HepG2 (cell line): Measurements from ENCODE around the gene MRPS5. TPM values are rescaled to one million over a fixed set of nuclear protein-coding genes. Genes with fewer than 3 reads are reported as not detected.

Source experiments
- ATAC-seq: fragments of 200-7000 bp; cut with Tn5 transposase; 3 replicates; pipeline ENCODE4 v1.9.1; 2020; ENCODE audit warnings: mild to moderate bottlenecking, moderate library complexity
- BruUV-seq: library from RNA; stranded (reverse); fragments of 400-500 nt; replicated peaks from 2 replicates; lab custom pipeline; 2021; lab: Mats Ljungman, UMichigan
- CTCF ChIA-PET: fragments of 300-600 bp; formaldehyde crosslinking; extraction: SDS; loops from one replicate; lab custom pipeline; 2021; ENCODE audit warnings: low total read pairs, inconsistent platforms, low intra/inter-chr PET ratio; lab: Yijun Ruan, JAX
- POLR2A ChIA-PET: fragments of 350-600 bp; sonication (Branson Sonifier 250); formaldehyde crosslinking; loops from one replicate; lab custom pipeline; 2020; ENCODE audit warnings: antibody characterized with exemption, inconsistent platforms; lab: Yijun Ruan, JAX
- DNase-seq: peaks from one replicate; pipeline ENCODE4 v3.0.0-alpha.2; 2015; ENCODE audit warnings: low spot score
- FAIRE-seq: peaks from 3 replicates; lab custom pipeline; 2011; peaks lifted over from hg19 to GRCh38; lab: Jason Lieb, UNC
- H2AFZ ChIP-seq: one replicate; pipeline ENCODE4 v1.6.1; 2011; ENCODE audit warnings: low read length, inconsistent platforms
- H3K27ac ChIP-seq: fragments of 300-600 bp; 3 replicates; pipeline ENCODE4 v1.8.0; 2011; ENCODE audit warnings: mixed run types, mild to moderate bottlenecking, mixed read lengths, low read length, inconsistent platforms; ENCODE audit not compliant: insufficient read depth; ENCODE audit errors: extremely low read length
- H3K27me3 ChIP-seq, 2 experiments: fragments of 200-600 bp in 1 of 2; 2 replicates in 1 of 2; 3 replicates in 1 of 2; pipeline versions ENCODE4 v1.6.0 to v1.8.0; 2011; ENCODE audit warnings: low read length in 2 of 2, mild to moderate bottlenecking in 2 of 2, moderate library complexity in 2 of 2, inconsistent platforms in 1 of 2; ENCODE audit not compliant: insufficient read depth in 2 of 2, control insufficient read depth in 1 of 2
- H3K36me3 ChIP-seq, 2 experiments: fragments of 200-600 bp in 1 of 2; replicated peaks in 1 of 2; 2 replicates in 1 of 2; 3 replicates in 1 of 2; pipeline versions ENCODE4 v1.5.1 to v1.8.0; 2011; ENCODE audit warnings: low read length in 2 of 2, inconsistent platforms in 1 of 2; ENCODE audit not compliant: insufficient read depth in 2 of 2, control insufficient read depth in 1 of 2
- H3K4me1 ChIP-seq: 2 replicates; pipeline ENCODE4 v1.5.1; 2012; ENCODE audit warnings: low read length, inconsistent platforms; ENCODE audit not compliant: insufficient read depth
- H3K4me2 ChIP-seq: 2 replicates; pipeline ENCODE4 v1.6.0; 2011; ENCODE audit warnings: low read depth, low read length, inconsistent platforms
- H3K4me3 ChIP-seq, 3 experiments: fragments of 200-600 bp in 1 of 3; sonication (generic), shearing (Covaris generic) in 1 of 3; replicated peaks in 1 of 3; 2 replicates each; pipeline ENCODE4 v1.5.1; 2011 to 2016; ENCODE audit warnings: low read length in 3 of 3, inconsistent platforms in 2 of 3, low read depth in 2 of 3, mild to moderate bottlenecking in 2 of 3, control low read depth in 1 of 3, mixed read lengths in 1 of 3; ENCODE audit not compliant: insufficient read depth in 1 of 3
- H3K79me2 ChIP-seq: one replicate; pipeline ENCODE4 v1.6.1; 2011; ENCODE audit warnings: low read length, inconsistent platforms; ENCODE audit not compliant: insufficient read depth
- H3K9ac ChIP-seq: 2 replicates; pipeline ENCODE4 v1.6.0; 2011; ENCODE audit warnings: mild to moderate bottlenecking, low read depth, low read length, inconsistent platforms; ENCODE audit not compliant: insufficient read depth
- H3K9me3 ChIP-seq: 2 replicates; pipeline ENCODE4 v1.5.1; 2012; ENCODE audit warnings: mild to moderate bottlenecking, low read length
- H4K20me1 ChIP-seq: 2 replicates; pipeline ENCODE4 v1.6.0; 2011; ENCODE audit warnings: inconsistent platforms, mild to moderate bottlenecking, low read length, moderate library complexity; ENCODE audit not compliant: insufficient read depth
- ARID3A ChIP-seq: IDR thresholded peaks from 2 replicates; pipeline ENCODE4 v1.6.1; 2012; ENCODE audit warnings: low read depth, low read length, improper control_type of control experiment
- ATRX ChIP-seq: sonication (generic); formaldehyde crosslinking; IDR thresholded peaks from 2 replicates; pipeline ENCODE4 v1.4.0; 2020; ENCODE audit warnings: missing genetic modification reagents, borderline replicate concordance
- CBFB ChIP-seq: sonication (generic); formaldehyde crosslinking; IDR thresholded peaks from 2 replicates; pipeline ENCODE4 v1.4.0; 2020; ENCODE audit warnings: missing genetic modification reagents
- ELF3 ChIP-seq: IDR thresholded peaks from 2 replicates; pipeline ENCODE4 v1.6.1; 2016; ENCODE audit warnings: missing genetic modification reagents, missing compliant biosample characterization
- EZH2 ChIP-seq: conservative IDR thresholded peaks from 2 replicates; pipeline ENCODE4 v1.6.1; 2012; ENCODE audit warnings: mild to moderate bottlenecking, low read depth, low read length, moderate library complexity
- GRHL1 ChIP-seq: sonication (generic); formaldehyde crosslinking; conservative IDR thresholded peaks from 2 replicates; pipeline ENCODE4 v1.8.0; 2022; ENCODE audit warnings: missing genetic modification reagents
- ISL2 ChIP-seq: sonication (generic); formaldehyde crosslinking; IDR thresholded peaks from 2 replicates; pipeline ENCODE4 v1.5.0; 2020; ENCODE audit warnings: missing genetic modification reagents
- MED13 ChIP-seq: sonication (generic); formaldehyde crosslinking; IDR thresholded peaks from 2 replicates; pipeline ENCODE4 v1.5.0; 2020; ENCODE audit warnings: missing genetic modification reagents
- MLLT10 ChIP-seq: sonication (generic); formaldehyde crosslinking; IDR thresholded peaks from 2 replicates; pipeline ENCODE4 v1.4.0; 2020; ENCODE audit warnings: missing genetic modification reagents
- MTA1 ChIP-seq: sonication (generic); formaldehyde crosslinking; IDR thresholded peaks from 2 replicates; pipeline ENCODE4 v1.4.0; 2020; ENCODE audit warnings: missing genetic modification reagents, mild to moderate bottlenecking, borderline replicate concordance
- MTA3 ChIP-seq: sonication (generic); formaldehyde crosslinking; IDR thresholded peaks from 2 replicates; pipeline ENCODE4 v1.4.0; 2020; ENCODE audit warnings: missing genetic modification reagents
- PHB2 ChIP-seq: fragments of 450-650 bp; IDR thresholded peaks from 2 replicates; pipeline ENCODE4 v1.6.1; 2018; ENCODE audit not compliant: partially characterized antibody
- PRDM10 ChIP-seq: sonication (generic); formaldehyde crosslinking; IDR thresholded peaks from 2 replicates; pipeline ENCODE4 v1.4.0; 2020; ENCODE audit warnings: low read depth, missing genetic modification reagents
- SRSF4 ChIP-seq: fragments of 200-400 bp; formaldehyde crosslinking; IDR thresholded peaks from one replicate; pipeline ENCODE4 v1.6.1; 2018; ENCODE audit warnings: mild to moderate bottlenecking, low read depth, low read length, moderate library complexity; ENCODE audit not compliant: poor library complexity, severe bottlenecking
- THAP11 ChIP-seq: IDR thresholded peaks from 2 replicates; pipeline ENCODE4 v1.6.1; 2016; ENCODE audit warnings: missing biosample characterization, missing genetic modification reagents
- ZNF232 ChIP-seq: sonication (generic); formaldehyde crosslinking; IDR thresholded peaks from 2 replicates; pipeline ENCODE4 v1.4.0; 2020; ENCODE audit warnings: missing genetic modification reagents, borderline replicate concordance
- ZNF264 ChIP-seq: sonication (generic); formaldehyde crosslinking; IDR thresholded peaks from 2 replicates; pipeline ENCODE4 v1.4.0; 2020; ENCODE audit warnings: missing genetic modification reagents
- ZNF614 ChIP-seq: IDR thresholded peaks from 2 replicates; pipeline ENCODE4 v1.6.1; 2018; ENCODE audit warnings: missing biosample characterization, missing genetic modification reagents, inconsistent platforms, borderline replicate concordance
- ZNF644 ChIP-seq: IDR thresholded peaks from 2 replicates; pipeline ENCODE4 v1.6.1; 2016; ENCODE audit warnings: low read depth
- ZSCAN31 ChIP-seq: sonication (generic); formaldehyde crosslinking; IDR thresholded peaks from 2 replicates; pipeline ENCODE4 v1.5.0; 2020; ENCODE audit warnings: low read depth, mild to moderate bottlenecking, missing genetic modification reagents
- WGBS: methylation state at CpG from one replicate; pipeline ENCODE4 v1.1.6; 2017; ENCODE audit warnings: low lambda C conversion rate; 5-methylcytosine and 5-hydroxymethylcytosine counted together
- in situ Hi-C: cut with HindIII; loops from 2 replicates; pipeline ENCODE4 v1.10.0; 2017; ENCODE audit warnings: low pct_unique_long_range_greater_than_20kb; ENCODE audit not compliant: extremely low pct_ligation_motif_present
- intact Hi-C: fragments of 100-400 bp; cut with micrococcal nuclease; formaldehyde crosslinking; loops from one replicate; pipeline ENCODE4 v1.10.0; 2022; ENCODE audit not compliant: unreplicated experiment
- polyA plus RNA-seq, 8 experiments: library from polyadenylated mRNA; depleted of rRNA in 3 of 8; stranded (reverse) in 7 of 8; unstranded in 1 of 8; fragments of >200 nt; fragmentation: Illumina TruSeq in 4 of 8; extraction: Trizol in 4 of 8; gene quantifications; 2 replicates each; pipeline versions ENCODE4 v1.2.1 to v1.2.3, GENCODE V29; 2011 to 2016; ENCODE audit warnings: low read depth in 4 of 8, missing spikeins in 1 of 8, mixed read lengths in 1 of 8; ENCODE audit not compliant: insufficient read depth in 1 of 8
- total RNA-seq, 5 experiments: library from RNA; depleted of rRNA; stranded (reverse); fragments of >200 nt; fragmentation: Illumina TruSeq; extraction: Trizol; gene quantifications; 2 replicates each; pipeline ENCODE4 v1.2.3, GENCODE V29; 2016; ENCODE audit warnings: low read depth in 1 of 5

The MRPS5 gene
- total and polyA plus RNA-seq, 2 of the 13 experiments (the other 11 are each of a cell fraction or from before 2014, with no cell fraction given), result 98.8 to 134 TPM

- TF ChIP-seq MTA1 (no peak), MED13 (CRISPR knock-in tag) (no peak), ZNF644 (CRISPR knock-in tag) (no peak), EZH2 (no peak), ELF3 (CRISPR knock-in tag) (peak; percentile 49; the same call in 1 of the 2 replicates)
Observed at GRCh38 chr2:95069465-95069864, 52.1 kb downstream of the MRPS5 start (continued).

- 10% methylated on average over 2 of the region's 2 CpGs for WGBS
- BruUV-seq, result no TSS peak
- peaks cover 21% of the 10 kb centered on the region for H3K4me1 ChIP-seq
- DNase-seq (no peak), ATAC-seq (no peak), FAIRE-seq (no peak)
- in situ Hi-C loops, result no loop called here
- no peaks in the 10 kb centered on the region for H3K9me3 ChIP-seq
- ChIA-PET POLR2A (no interaction called here), CTCF (no interaction called here)
- H2AFZ ChIP-seq, result no peak overlapping the region
- H3K79me2 ChIP-seq, result no peaks in the 10 kb centered on the region
- H4K20me1 ChIP-seq, result no peaks in the 10 kb centered on the region
- no peak overlapping the region for H3K4me2 ChIP-seq
- no peak overlapping the region for H3K4me3 ChIP-seq
- H3K9ac ChIP-seq, result no peak overlapping the region
- peaks cover 0 to 10% of the 10 kb centered on the region in 2 experiments; a peak in 2 of 5 replicates for H3K27me3 ChIP-seq
- no peaks in the 10 kb centered on the region for H3K36me3 ChIP-seq
- no peak overlapping the region for H3K27ac ChIP-seq
- intact Hi-C loops, result no loop called here
- TF ChIP-seq PRDM10, result no peak
- TF ChIP-seq SRSF4, result no peak
- no peak for TF ChIP-seq PHB2
- TF ChIP-seq CBFB (CRISPR knock-in tag), result no peak
- no peak for TF ChIP-seq MTA3 (CRISPR knock-in tag)
- no peak for TF ChIP-seq MLLT10 (CRISPR knock-in tag)
- TF ChIP-seq ATRX (CRISPR knock-in tag), result no peak
- no peak for TF ChIP-seq ZSCAN31 (CRISPR knock-in tag)
- no peak for TF ChIP-seq ZNF264 (CRISPR knock-in tag)
- TF ChIP-seq ZNF614 (CRISPR knock-in tag), result no peak
- TF ChIP-seq ZNF232 (CRISPR knock-in tag), result no peak
- no peak for TF ChIP-seq ISL2 (CRISPR knock-in tag)
- TF ChIP-seq THAP11, result no peak
- TF ChIP-seq ARID3A, result no peak
- TF ChIP-seq GRHL1 (CRISPR knock-in tag), result no peak
Observed at GRCh38 chr2:95068256-95068655, 53.4 kb downstream of the MRPS5 start.
